ENCODE measurements around the gene CBLC. TPM values are rescaled to one million over a fixed set of nuclear protein-coding genes. Genes with fewer than 3 reads are reported as not detected.

The CBLC gene
- total RNA-seq, 2 experiments from 2014 or later: not detected

- DNase-seq: no peak
- peaks cover 6% of the 10 kb centered on the region for H3K4me1 Mint-ChIP-seq (ENCODE audit: low read depth)
- H3K9me3 Mint-ChIP-seq: no peaks in the 10 kb centered on the region
- CTCF ChIA-PET: no interaction called here
- H3K27me3 Mint-ChIP-seq (ENCODE audit: low read depth): peaks cover 25% of the 10 kb centered on the region
- intact Hi-C loops (cut with micrococcal nuclease): no loop called here
- H3K36me3 Mint-ChIP-seq (ENCODE audit: low read depth): no peaks in the 10 kb centered on the region
- no peak overlapping the region for H3K4me3 Mint-ChIP-seq
- no peak overlapping the region for H3K27ac Mint-ChIP-seq
Measured at GRCh38 chr19:44809577-44810233, 32.0 kb downstream of the CBLC start.

- Mint-ChIP-seq H3K27me3 (ENCODE audit: low read depth) (peaks cover 25% of the 10 kb centered on the region), H3K36me3 (ENCODE audit: low read depth) (no peaks in the 10 kb centered on the region), H3K27ac (no peak overlapping the region), H3K4me3 (no peak overlapping the region), H3K9me3 (no peaks in the 10 kb centered on the region), H3K4me1 (ENCODE audit: low read depth) (peaks cover 6% of the 10 kb centered on the region)
- no peak for DNase-seq
- intact Hi-C loops (cut with micrococcal nuclease): no loop called here
- CTCF ChIA-PET: no interaction called here
Measured at GRCh38 chr19:44810234-44811121, 32.8 kb downstream of the CBLC start.

GRCh38 chr19:44811122-44811419, 33.4 kb downstream of the CBLC start:
- Mint-ChIP-seq H3K4me3 (no peak overlapping the region), H3K4me1 (ENCODE audit: low read depth) (peaks cover 6% of the 10 kb centered on the region), H3K9me3 (no peaks in the 10 kb centered on the region), H3K36me3 (ENCODE audit: low read depth) (no peaks in the 10 kb centered on the region), H3K27ac (no peak overlapping the region), H3K27me3 (ENCODE audit: low read depth) (peaks cover 25% of the 10 kb centered on the region)
- intact Hi-C loops (cut with micrococcal nuclease): no loop called here
- DNase-seq: no peak
- CTCF ChIA-PET: no interaction called here

- CTCF ChIA-PET: interaction anchor here (0.7 kb wide), 1 partner anchor 88 kb away, joined by 3 read pairs; no protein-coding TSS in a partner anchor
- intact Hi-C loops (cut with micrococcal nuclease): no loop called here
- H3K27ac Mint-ChIP-seq: no peak overlapping the region
- no peak overlapping the region for H3K4me3 Mint-ChIP-seq
- peaks cover 25% of the 10 kb centered on the region for H3K27me3 Mint-ChIP-seq (ENCODE audit: low read depth)
- DNase-seq: no peak
- H3K36me3 Mint-ChIP-seq (ENCODE audit: low read depth): no peaks in the 10 kb centered on the region
- H3K9me3 Mint-ChIP-seq: no peaks in the 10 kb centered on the region
- H3K4me1 Mint-ChIP-seq (ENCODE audit: low read depth): peaks cover 6% of the 10 kb centered on the region
Measured at GRCh38 chr19:44812142-44812718, 34.5 kb downstream of the CBLC start.

- no peaks in the 10 kb centered on the region for H3K36me3 Mint-ChIP-seq (ENCODE audit: low read depth)
- no peaks in the 10 kb centered on the region for H3K9me3 Mint-ChIP-seq
- H3K27ac Mint-ChIP-seq: no peak overlapping the region
- intact Hi-C loops (cut with micrococcal nuclease): no loop called here
- peaks cover 6% of the 10 kb centered on the region for H3K4me1 Mint-ChIP-seq (ENCODE audit: low read depth)
- peaks cover 23% of the 10 kb centered on the region for H3K27me3 Mint-ChIP-seq (ENCODE audit: low read depth)
- CTCF ChIA-PET: no interaction called here
- no peak for DNase-seq
- H3K4me3 Mint-ChIP-seq: no peak overlapping the region
Measured at GRCh38 chr19:44813070-44813840, 35.6 kb downstream of the CBLC start.

GRCh38 chr19:44813841-44814470, 36.3 kb downstream of the CBLC start:
- intact Hi-C loops (cut with micrococcal nuclease): no loop called here
- Mint-ChIP-seq H3K36me3 (ENCODE audit: low read depth) (no peaks in the 10 kb centered on the region), H3K4me1 (ENCODE audit: low read depth) (peaks cover 5% of the 10 kb centered on the region), H3K9me3 (no peaks in the 10 kb centered on the region), H3K27me3 (ENCODE audit: low read depth) (peaks cover 20% of the 10 kb centered on the region), H3K27ac (no peak overlapping the region), H3K4me3 (no peak overlapping the region)
- CTCF ChIA-PET: no interaction called here
- DNase-seq: no peak

- H3K4me1 Mint-ChIP-seq (ENCODE audit: low read depth): no peaks in the 10 kb centered on the region
- CTCF ChIA-PET: no interaction called here
- intact Hi-C loops (cut with micrococcal nuclease): no loop called here
Measured at GRCh38 chr19:44814517-44814916, 36.8 kb downstream of the CBLC start.

GRCh38 chr19:44816301-44816700, 38.6 kb downstream of the CBLC start:
- no peaks in the 10 kb centered on the region for H3K9me3 Mint-ChIP-seq
- intact Hi-C loops (cut with micrococcal nuclease): no loop called here
- CTCF ChIA-PET: interaction anchor here (0.6 kb wide), 1 partner anchor 102 kb away, joined by 5 read pairs; no protein-coding TSS in a partner anchor

More at GRCh38 chr19:44814517-44814916, 36.8 kb downstream of the CBLC start:
- Mint-ChIP-seq H3K4me3 (no peak overlapping the region), H3K27me3 (ENCODE audit: low read depth) (peaks cover 17% of the 10 kb centered on the region), H3K36me3 (ENCODE audit: low read depth) (no peaks in the 10 kb centered on the region), H3K27ac (no peak overlapping the region), H3K9me3 (no peaks in the 10 kb centered on the region)
- no peak for DNase-seq

GRCh38 chr19:44817725-44818465, 40.2 kb downstream of the CBLC start:
- CTCF ChIA-PET: no interaction called here
- no peaks in the 10 kb centered on the region for H3K36me3 Mint-ChIP-seq (ENCODE audit: low read depth)
- no peak overlapping the region for H3K4me3 Mint-ChIP-seq
- H3K27ac Mint-ChIP-seq: no peak overlapping the region
- H3K27me3 Mint-ChIP-seq (ENCODE audit: low read depth): peaks cover 6% of the 10 kb centered on the region
- no peak for DNase-seq
- intact Hi-C loops (cut with micrococcal nuclease): no loop called here
- H3K4me1 Mint-ChIP-seq (ENCODE audit: low read depth): no peaks in the 10 kb centered on the region
- no peaks in the 10 kb centered on the region for H3K9me3 Mint-ChIP-seq

More at GRCh38 chr19:44816301-44816700, 38.6 kb downstream of the CBLC start:
- Mint-ChIP-seq H3K27ac (no peak overlapping the region), H3K4me3 (no peak overlapping the region), H3K4me1 (ENCODE audit: low read depth) (no peaks in the 10 kb centered on the region), H3K27me3 (ENCODE audit: low read depth) (peaks cover 7% of the 10 kb centered on the region), H3K36me3 (ENCODE audit: low read depth) (no peaks in the 10 kb centered on the region)
- DNase-seq: no peak

- DNase-seq: no peak
- Mint-ChIP-seq H3K9me3 (no peaks in the 10 kb centered on the region), H3K27me3 (ENCODE audit: low read depth) (peaks cover 6% of the 10 kb centered on the region), H3K4me3 (no peak overlapping the region), H3K4me1 (ENCODE audit: low read depth) (no peaks in the 10 kb centered on the region), H3K27ac (no peak overlapping the region), H3K36me3 (ENCODE audit: low read depth) (no peaks in the 10 kb centered on the region)
- CTCF ChIA-PET: no interaction called here
- intact Hi-C loops (cut with micrococcal nuclease): no loop called here
Measured at GRCh38 chr19:44818466-44819031, 40.9 kb downstream of the CBLC start.

GRCh38 chr19:44819246-44819832, 41.6 kb downstream of the CBLC start:
- no peak for DNase-seq
- CTCF ChIA-PET: interaction anchor here (1.0 kb wide), 1 partner anchor 48 kb away, joined by 3 read pairs; no protein-coding TSS in a partner anchor
- no peaks in the 10 kb centered on the region for H3K4me1 Mint-ChIP-seq (ENCODE audit: low read depth)
- H3K27ac Mint-ChIP-seq: no peak overlapping the region
- no peaks in the 10 kb centered on the region for H3K36me3 Mint-ChIP-seq (ENCODE audit: low read depth)
- no peak overlapping the region for H3K4me3 Mint-ChIP-seq
- intact Hi-C loops (cut with micrococcal nuclease): no loop called here
- H3K27me3 Mint-ChIP-seq (ENCODE audit: low read depth): peaks cover 3% of the 10 kb centered on the region
- no peaks in the 10 kb centered on the region for H3K9me3 Mint-ChIP-seq

Measured in activated naive CD4-positive, alpha-beta T cell treated with anti-CD3 and anti-CD28 coated beads for 36 hours (primary cell).